H9 (cell line): ENCODE data around the gene TEAD1. TPM values are rescaled to one million over a fixed set of nuclear protein-coding genes. Genes with fewer than 3 reads are reported as not detected.

Source experiments
- DNase-seq: peaks from one replicate; pipeline ENCODE4 v3.0.0-alpha.2; 2017
- H2AFZ ChIP-seq: one replicate; pipeline ENCODE4 v1.6.1; 2013; ENCODE audit warnings: mild to moderate bottlenecking, low read length, control low read depth, moderate library complexity
- H2AK5ac ChIP-seq: 2 replicates; pipeline ENCODE4 v1.6.1; 2013; ENCODE audit warnings: low read length, control low read depth, mixed read lengths; ENCODE audit not compliant: insufficient read length
- H2BK120ac ChIP-seq: one replicate; pipeline ENCODE4 v1.6.1; 2013; ENCODE audit warnings: low read depth, mild to moderate bottlenecking, low read length, control low read depth, inconsistent platforms; ENCODE audit not compliant: poor library complexity, severe bottlenecking
- H2BK12ac ChIP-seq: 2 replicates; pipeline ENCODE4 v1.6.1; 2013; ENCODE audit warnings: low read length, control low read depth, mixed read lengths, low read depth; ENCODE audit not compliant: insufficient read length
- H2BK15ac ChIP-seq: 2 replicates; pipeline ENCODE4 v1.6.1; 2013; ENCODE audit warnings: low read depth, low read length, control low read depth
- H2BK20ac ChIP-seq: one replicate; pipeline ENCODE4 v1.6.1; 2013; ENCODE audit warnings: low read depth, mild to moderate bottlenecking, low read length, control low read depth, inconsistent platforms; ENCODE audit not compliant: poor library complexity, severe bottlenecking
- H2BK5ac ChIP-seq: 2 replicates; pipeline ENCODE4 v1.6.1; 2013; ENCODE audit warnings: low read length, control low read depth, mixed read lengths; ENCODE audit not compliant: insufficient read length
- H3K14ac ChIP-seq: 2 replicates; pipeline ENCODE4 v1.6.1; 2013; ENCODE audit warnings: low read length, control low read depth; ENCODE audit not compliant: insufficient read depth
- H3K18ac ChIP-seq: 2 replicates; pipeline ENCODE4 v1.6.1; 2013; ENCODE audit warnings: low read depth, mild to moderate bottlenecking, mixed read lengths, low read length, control low read depth; ENCODE audit not compliant: insufficient read length
- H3K23ac ChIP-seq: 2 replicates; pipeline ENCODE4 v1.6.1; 2013; ENCODE audit warnings: low read length, control low read depth, mixed read lengths, low read depth; ENCODE audit not compliant: insufficient read length
- H3K23me2 ChIP-seq: 2 replicates; pipeline ENCODE4 v1.6.1; 2013; ENCODE audit warnings: low read depth, mild to moderate bottlenecking, mixed read lengths, low read length, control low read depth; ENCODE audit not compliant: insufficient read length, poor library complexity, severe bottlenecking
- H3K27ac ChIP-seq: 2 replicates; pipeline ENCODE4 v1.5.1; 2013; ENCODE audit warnings: low read length, control low read depth, mixed read lengths, low read depth; ENCODE audit not compliant: insufficient read length
- H3K27me3 ChIP-seq: 2 replicates; pipeline ENCODE4 v1.6.1; 2013; ENCODE audit warnings: low read length, control low read depth, inconsistent platforms; ENCODE audit not compliant: insufficient read depth
- H3K4ac ChIP-seq: 2 replicates; pipeline ENCODE4 v1.6.1; 2013; ENCODE audit warnings: low read depth, mild to moderate bottlenecking, control low read depth, inconsistent platforms, low read length, moderate library complexity
- H3K4me1 ChIP-seq: 2 replicates; pipeline ENCODE4 v1.6.1; 2013; ENCODE audit warnings: low read length, control low read depth, inconsistent platforms; ENCODE audit not compliant: insufficient read depth
- H3K4me2 ChIP-seq: 2 replicates; pipeline ENCODE4 v1.6.1; 2013; ENCODE audit warnings: low read length, control low read depth, mixed read lengths; ENCODE audit not compliant: insufficient read length, insufficient read depth
- H3K56ac ChIP-seq: 2 replicates; pipeline ENCODE4 v1.6.1; 2013; ENCODE audit warnings: low read depth, mild to moderate bottlenecking, mixed read lengths, low read length, control low read depth; ENCODE audit not compliant: insufficient read length
- H3K79me1 ChIP-seq: 2 replicates; pipeline ENCODE4 v1.6.1; 2013; ENCODE audit warnings: low read depth, mild to moderate bottlenecking, moderate library complexity, low read length, control low read depth, inconsistent platforms; ENCODE audit not compliant: insufficient read depth, poor library complexity, severe bottlenecking
- H3K79me2 ChIP-seq: 2 replicates; pipeline ENCODE4 v1.6.1; 2013; ENCODE audit warnings: low read length, control low read depth, inconsistent platforms; ENCODE audit not compliant: insufficient read depth
- H3K9ac ChIP-seq: 2 replicates; pipeline ENCODE4 v1.6.1; 2013; ENCODE audit warnings: low read length, control low read depth, mixed read lengths; ENCODE audit not compliant: insufficient read length; ENCODE audit errors: extremely low read depth
- H3K9me3 ChIP-seq: one replicate; pipeline ENCODE4 v1.6.1; 2013; ENCODE audit warnings: low read depth, low read length, inconsistent platforms; ENCODE audit not compliant: control insufficient read depth
- H3T11ph ChIP-seq: one replicate; pipeline ENCODE4 v1.6.1; 2013; ENCODE audit warnings: mild to moderate bottlenecking, low read length, control low read depth, inconsistent platforms
- H4K20me1 ChIP-seq: one replicate; pipeline ENCODE4 v1.6.1; 2013; ENCODE audit not compliant: control insufficient read depth, insufficient read length, insufficient read depth
- H4K5ac ChIP-seq: 2 replicates; pipeline ENCODE4 v1.6.1; 2013; ENCODE audit warnings: low read depth, mild to moderate bottlenecking, mixed read lengths, low read length, control low read depth; ENCODE audit not compliant: insufficient read length
- H4K8ac ChIP-seq: replicated peaks from 2 replicates; pipeline ENCODE4 v1.6.1; 2013; ENCODE audit warnings: low read length, control low read depth, mixed read lengths, low read depth; ENCODE audit not compliant: insufficient read length
- H4K91ac ChIP-seq: 2 replicates; pipeline ENCODE4 v1.6.1; 2013; ENCODE audit warnings: low read depth, mild to moderate bottlenecking, moderate library complexity, mixed read lengths, low read length, control low read depth; ENCODE audit not compliant: insufficient read length
- H3K27ac Mint-ChIP-seq, 3 experiments: 2 replicates in 2 of 3; 3 replicates in 1 of 3; pipeline ENCODE4 v1.8.0; 2020 to 2021; ENCODE audit warnings: mixed read lengths in 3 of 3, mild to moderate bottlenecking in 1 of 3, moderate library complexity in 1 of 3
- H3K27me3 Mint-ChIP-seq: 2 replicates; pipeline ENCODE4 v1.8.0; 2021; ENCODE audit warnings: low read depth, mild to moderate bottlenecking, moderate library complexity, mixed read lengths
- H3K36me3 Mint-ChIP-seq, 3 experiments: 2 replicates in 2 of 3; 3 replicates in 1 of 3; pipeline ENCODE4 v1.8.0; 2020 to 2021; ENCODE audit warnings: low read depth in 3 of 3, mixed read lengths in 3 of 3; ENCODE audit not compliant: insufficient read depth in 1 of 3
- H3K4me1 Mint-ChIP-seq, 2 experiments: 2 replicates each; pipeline ENCODE4 v1.8.0; 2020; ENCODE audit warnings: mixed read lengths in 2 of 2
- H3K4me3 Mint-ChIP-seq, 2 experiments: 2 replicates in 1 of 2; 3 replicates in 1 of 2; pipeline ENCODE4 v1.8.0; 2020 to 2021; ENCODE audit warnings: mild to moderate bottlenecking in 2 of 2, mixed read lengths in 2 of 2, moderate library complexity in 1 of 2
- H3K9me3 Mint-ChIP-seq, 2 experiments: 2 replicates in 1 of 2; 3 replicates in 1 of 2; pipeline ENCODE4 v1.8.0; 2020; ENCODE audit warnings: mild to moderate bottlenecking in 2 of 2, mixed read lengths in 2 of 2, moderate library complexity in 1 of 2
- WGBS: extraction: QIAGEN DNeasy Blood & Tissue Kit; methylation state at CpG from one replicate; pipeline ENCODE4 v1.1.7; 2013; ENCODE audit warnings: missing lambda C conversion rate, low lambda C conversion rate, mixed read lengths; ENCODE audit not compliant: insufficient read length; ENCODE audit errors: extremely low coverage; 5-methylcytosine and 5-hydroxymethylcytosine counted together
- total RNA-seq: library from RNA; stranded (reverse); gene quantifications from 2 replicates; pipeline ENCODE4 v1.2.1, GENCODE V29; 2021
- TF ChIP-seq, protein P1 (sequence below): fragments of 200-600 bp; sonication (generic); conservative IDR thresholded peaks from 3 replicates; pipeline ENCODE4 v1.8.0; 2021; ENCODE audit warnings: antibody characterized with exemption, mild to moderate bottlenecking

Gene TEAD1
- total RNA-seq, 1 experiment from 2014 or later, result 75.1 TPM

DNA sequence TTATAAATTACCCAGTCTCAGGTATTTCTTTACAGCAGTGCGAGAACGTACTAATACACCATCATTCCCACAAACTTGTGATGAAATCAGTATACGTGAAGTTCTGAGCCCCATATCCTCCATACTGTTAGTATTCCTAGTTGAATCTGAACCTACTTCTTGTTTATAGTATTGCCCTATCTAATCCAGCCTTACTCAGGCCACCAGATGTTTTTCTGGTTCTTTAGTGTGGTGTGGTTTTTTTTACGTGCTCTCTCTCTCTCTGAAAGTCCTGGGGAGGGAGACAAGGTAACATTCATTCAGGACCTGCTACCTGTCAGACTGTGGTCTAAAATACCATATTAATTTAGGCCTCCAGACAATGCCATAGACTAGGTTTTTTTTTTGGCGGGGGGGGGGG lies 47.6 kb upstream of the TEAD1 start:
- Histone ChIP-seq H3K79me1 (no peaks in the 10 kb centered on the region), H4K5ac (no peak overlapping the region), H3K23me2 (no peaks in the 10 kb centered on the region), H3T11ph (no peak overlapping the region), H3K9ac (no peak overlapping the region), H4K91ac (no peak overlapping the region), H2BK20ac (no peak overlapping the region), H3K18ac (no peak overlapping the region), H3K4ac (no peak overlapping the region), H2AFZ (no peak overlapping the region), H4K20me1 (no peaks in the 10 kb centered on the region), H3K14ac (no peak overlapping the region), H2AK5ac (no peak overlapping the region), H3K4me2 (no peak overlapping the region), H3K27ac (no peak overlapping the region), H2BK5ac (no peak overlapping the region), H4K8ac (no peak overlapping the region), H3K23ac (no peak overlapping the region), H3K4me1 (no peaks in the 10 kb centered on the region), H3K56ac (no peak overlapping the region), H2BK15ac (no peak overlapping the region), H3K79me2 (no peaks in the 10 kb centered on the region), H3K27me3 (no peaks in the 10 kb centered on the region), H2BK12ac (no peak overlapping the region), H2BK120ac (no peak overlapping the region), H3K9me3 (no peaks in the 10 kb centered on the region)
- H3K4me3 Mint-ChIP-seq, result no peak overlapping the region
- H3K27ac Mint-ChIP-seq, result no peak overlapping the region
- no CpG with 5 or more reads among the region's 5 CpGs for WGBS
- no peak for DNase-seq
- H3K27me3 Mint-ChIP-seq, result no peaks in the 10 kb centered on the region; the same call in 1 of the 2 replicates
- peaks cover 12 to 15% of the 10 kb centered on the region in 2 experiments; a peak in 4 of 5 replicates for H3K9me3 Mint-ChIP-seq
- H3K4me1 Mint-ChIP-seq, result no peaks in the 10 kb centered on the region
- peaks cover 0 to 15% (median 0%) of the 10 kb centered on the region in 3 experiments; a peak in 2 of 7 replicates for H3K36me3 Mint-ChIP-seq
- TF ChIP-seq, protein P1, sequence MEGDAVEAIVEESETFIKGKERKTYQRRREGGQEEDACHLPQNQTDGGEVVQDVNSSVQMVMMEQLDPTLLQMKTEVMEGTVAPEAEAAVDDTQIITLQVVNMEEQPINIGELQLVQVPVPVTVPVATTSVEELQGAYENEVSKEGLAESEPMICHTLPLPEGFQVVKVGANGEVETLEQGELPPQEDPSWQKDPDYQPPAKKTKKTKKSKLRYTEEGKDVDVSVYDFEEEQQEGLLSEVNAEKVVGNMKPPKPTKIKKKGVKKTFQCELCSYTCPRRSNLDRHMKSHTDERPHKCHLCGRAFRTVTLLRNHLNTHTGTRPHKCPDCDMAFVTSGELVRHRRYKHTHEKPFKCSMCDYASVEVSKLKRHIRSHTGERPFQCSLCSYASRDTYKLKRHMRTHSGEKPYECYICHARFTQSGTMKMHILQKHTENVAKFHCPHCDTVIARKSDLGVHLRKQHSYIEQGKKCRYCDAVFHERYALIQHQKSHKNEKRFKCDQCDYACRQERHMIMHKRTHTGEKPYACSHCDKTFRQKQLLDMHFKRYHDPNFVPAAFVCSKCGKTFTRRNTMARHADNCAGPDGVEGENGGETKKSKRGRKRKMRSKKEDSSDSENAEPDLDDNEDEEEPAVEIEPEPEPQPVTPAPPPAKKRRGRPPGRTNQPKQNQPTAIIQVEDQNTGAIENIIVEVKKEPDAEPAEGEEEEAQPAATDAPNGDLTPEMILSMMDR, result no peak
